Measurements from ENCODE around the gene PPP1R13B. TPM values are rescaled to one million over a fixed set of nuclear protein-coding genes. Genes with fewer than 3 reads are reported as not detected.

Gene PPP1R13B
- total and polyA plus RNA-seq, 8 donors = 20.9 to 33.9 (median 26.9) TPM

GRCh38 chr14:103724116-103724515 lies 123.3 kb downstream of the PPP1R13B start:
- TF ChIP-seq CTCF (IDR thresholded peaks at IDR 0.05) = no peak
- peak overlapping the region in 2 of 4 donors; percentile 37 to 47 for H3K27ac ChIP-seq
- H3K36me3 ChIP-seq = no peaks in the 10 kb centered on the region
- no peaks in the 10 kb centered on the region for H3K9me3 ChIP-seq
- DNase-seq (peak; percentile 79 to 94 (median 86)), FAIRE-seq (no peak), ATAC-seq (peak; percentile 68 to 81 (median 80))
- no peak overlapping the region for H3K4me3 ChIP-seq
- peaks cover 17 to 32% (median 29%) of the 10 kb centered on the region in 3 donors for H3K4me1 ChIP-seq
- 15 to 29% methylated on average over 18 to 20 of the region's 20 CpGs for WGBS, 2 donors
- intact Hi-C loops (cut with DNase I) = no loop called here
- H3K27me3 ChIP-seq = no peaks in the 10 kb centered on the region

- intact Hi-C loops (cut with DNase I) = no loop called here
- DNase-seq = no peak
- H3K9me3 ChIP-seq = no peaks in the 10 kb centered on the region
- FAIRE-seq = no peak
- no peaks in the 10 kb centered on the region for H3K36me3 ChIP-seq
- H3K4me3 ChIP-seq = no peak overlapping the region
- H3K27ac ChIP-seq = peak overlapping the region in 2 of 4 donors; percentile 37 to 47
- TF ChIP-seq CTCF (IDR thresholded peaks at IDR 0.05) = no peak
- 89 to 92% methylated on average over 7 of the region's 7 CpGs for WGBS, 2 donors
- peak in 2 of 4 donors; percentile 1 to 15 for ATAC-seq
- H3K4me1 ChIP-seq = peaks cover 17 to 29% (median 28%) of the 10 kb centered on the region in 3 donors
- no peaks in the 10 kb centered on the region for H3K27me3 ChIP-seq
Measured at GRCh38 chr14:103723748-103724081, 123.7 kb downstream of the PPP1R13B start.

GRCh38 chr14:103721334-103722120 lies 125.8 kb downstream of the PPP1R13B start:
- Histone ChIP-seq H3K27me3 (no peaks in the 10 kb centered on the region), H3K9me3 (no peaks in the 10 kb centered on the region), H3K27ac (no peak overlapping the region), H3K4me3 (no peak overlapping the region), H3K4me1 (peaks cover 17 to 28% (median 27%) of the 10 kb centered on the region in 3 donors), H3K36me3 (no peaks in the 10 kb centered on the region)
- FAIRE-seq (no peak), DNase-seq (no peak), ATAC-seq (no peak)
- TF ChIP-seq CTCF (IDR thresholded peaks at IDR 0.05) = no peak
- 84 to 88% methylated on average over 26 of the region's 26 CpGs for WGBS, 2 donors
- intact Hi-C loops (cut with DNase I) = no loop called here

GRCh38 chr14:103719751-103720150 lies 127.6 kb downstream of the PPP1R13B start:
- TF ChIP-seq CTCF (IDR thresholded peaks at IDR 0.05) = no peak
- H3K9me3 ChIP-seq = no peaks in the 10 kb centered on the region
- intact Hi-C loops (cut with DNase I) = no loop called here
- FAIRE-seq (no peak), ATAC-seq (no peak), DNase-seq (no peak)
- H3K4me1 ChIP-seq = peaks cover 11 to 13% (median 12%) of the 10 kb centered on the region in 3 donors
- WGBS, 2 donors = 78 to 81% methylated on average over 8 of the region's 8 CpGs
- no peak overlapping the region for H3K27ac ChIP-seq
- H3K4me3 ChIP-seq = no peak overlapping the region
- no peaks in the 10 kb centered on the region for H3K27me3 ChIP-seq
- H3K36me3 ChIP-seq = no peaks in the 10 kb centered on the region

GRCh38 chr14:103718572-103718971 lies 128.8 kb downstream of the PPP1R13B start:
- Histone ChIP-seq H3K27me3 (no peaks in the 10 kb centered on the region), H3K27ac (no peak overlapping the region), H3K4me1 (peaks cover 5 to 6% (median 5%) of the 10 kb centered on the region in 3 donors), H3K9me3 (no peaks in the 10 kb centered on the region), H3K4me3 (no peak overlapping the region), H3K36me3 (no peaks in the 10 kb centered on the region)
- DNase-seq (no peak), ATAC-seq (no peak), FAIRE-seq (no peak)
- TF ChIP-seq CTCF (IDR thresholded peaks at IDR 0.05) = no peak
- intact Hi-C loops (cut with DNase I) = no loop called here
- 71 to 73% methylated on average over 16 of the region's 16 CpGs for WGBS, 2 donors
